NCI-H1436 (cell line): ENCODE data around the gene LRP1-AS.

Experiments used
- DNase-seq: peaks from one replicate; lab custom pipeline; 2025; lab: John Stamatoyannopoulos, UW

LRP1-AS gene

DNA sequence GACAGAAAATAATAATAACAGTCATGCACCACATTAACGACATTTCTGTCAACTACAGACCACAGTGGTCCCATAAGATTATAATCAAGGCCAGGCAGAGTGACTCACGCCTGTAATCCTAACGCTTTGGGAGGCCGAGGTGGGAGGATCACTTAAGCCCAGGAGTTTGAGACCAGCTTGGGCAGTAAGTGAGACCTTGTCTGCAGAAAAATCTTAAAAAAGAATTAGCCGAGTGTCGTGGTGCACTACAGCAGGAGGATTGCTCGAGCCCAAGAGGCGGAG, 49.9 kb downstream of the LRP1-AS start:
- no peak for DNase-seq

DNA sequence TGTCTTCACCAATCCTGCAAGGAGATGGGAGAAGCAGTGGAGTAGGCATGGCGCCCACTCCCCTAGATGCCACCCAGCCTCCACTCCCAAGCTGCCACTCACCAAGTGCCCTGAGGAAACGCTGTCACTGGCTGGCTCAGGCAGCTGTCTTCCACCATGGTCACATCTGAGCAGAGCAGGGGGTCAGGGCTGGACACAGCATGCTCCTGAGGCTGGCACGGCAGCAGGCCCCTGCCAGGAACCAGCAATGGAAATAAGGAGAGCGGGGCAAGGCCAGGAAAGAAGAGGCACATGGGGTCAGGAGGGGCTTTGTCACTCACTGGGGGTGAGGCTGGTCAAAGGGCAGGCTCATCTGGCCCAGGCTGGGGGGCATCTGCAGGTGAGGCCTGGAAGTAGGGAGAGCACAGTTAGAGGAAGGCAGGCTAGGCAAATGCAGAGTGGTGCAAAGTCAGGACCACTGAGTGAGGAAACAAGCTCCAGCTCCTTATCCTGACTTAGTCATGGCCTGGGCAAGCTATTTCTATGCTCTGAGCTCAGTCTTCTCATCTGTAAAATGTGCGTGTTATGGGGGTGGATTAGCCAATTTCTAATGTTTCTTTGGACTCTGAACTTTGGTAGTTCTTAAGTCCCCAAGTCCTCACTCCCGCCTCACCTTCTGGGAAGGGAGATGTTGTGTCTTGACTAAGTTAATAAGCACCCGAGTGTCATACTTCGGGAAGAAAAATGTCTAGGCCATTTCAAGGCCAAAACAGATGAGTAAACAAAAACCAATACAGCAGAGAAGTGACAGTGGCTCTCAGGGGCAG, 50.5 kb downstream of the LRP1-AS start:
- DNase-seq = no peak

DNA sequence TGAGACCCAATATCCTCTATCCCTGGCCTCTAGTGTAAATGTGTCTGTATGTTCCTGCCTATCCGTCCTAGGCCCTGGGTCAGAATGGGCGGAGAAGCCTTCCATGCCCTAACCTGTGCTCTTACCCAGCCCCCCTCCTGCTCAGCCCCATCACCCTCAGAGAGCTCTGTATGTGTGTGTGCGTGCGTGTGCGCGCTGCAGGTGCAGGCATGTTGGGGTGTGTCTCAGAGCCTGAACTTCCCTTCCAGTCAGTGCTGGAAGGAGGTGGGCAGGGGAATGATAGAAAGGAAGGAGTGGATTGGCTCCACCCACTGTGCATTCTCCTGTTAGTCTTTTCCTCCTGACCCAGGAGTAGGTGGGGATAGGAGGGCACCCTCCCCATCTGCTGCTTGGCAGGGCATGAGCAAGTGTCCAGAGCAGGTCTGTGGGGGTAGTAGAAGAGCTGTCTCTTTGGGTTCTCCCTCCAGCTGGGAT, 51.3 kb downstream of the LRP1-AS start:
- DNase-seq = peak; percentile 59

DNA sequence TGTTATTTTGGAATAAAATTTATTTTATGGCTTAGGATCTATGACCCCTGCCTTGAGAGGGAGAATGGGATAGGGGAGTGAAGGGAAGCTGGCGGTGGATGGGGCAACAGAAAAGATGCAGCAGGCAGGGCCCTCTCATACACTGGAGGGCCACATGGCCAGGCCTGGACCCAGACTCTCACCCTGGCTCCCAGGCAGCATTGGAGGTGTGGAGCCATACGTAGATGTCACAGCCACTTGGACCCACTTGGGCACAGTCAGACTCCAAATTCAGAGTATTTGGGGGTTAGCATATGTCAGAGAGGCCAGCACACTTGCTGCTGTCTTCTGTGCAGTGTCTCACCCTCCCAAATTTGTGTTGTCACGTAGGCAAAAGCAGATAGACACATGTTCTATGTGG, 52.0 kb downstream of the LRP1-AS start:
- no peak for DNase-seq
